Vagina (tissue), 2 donors: ENCODE results near the gene MAGEA2.
"Not testable (repeated sequence)": the region's sequence is repeated elsewhere in the genome, so short reads cannot be mapped to it uniquely, and the experiment has no call there.

Experiments used
- CTCF ChIP-seq, 3 experiments: fragments of 450-650 bp in 2 of 3; fragments of 200-600 bp in 1 of 3; sonication (generic) in 1 of 3; IDR thresholded peaks; one replicate each; pipeline ENCODE4 v1.5.1; 2017 to 2019; ENCODE audit warnings: antibody characterized with exemption in 3 of 3, mild to moderate bottlenecking in 2 of 3, moderate library complexity in 2 of 3
- POLR2A ChIP-seq, 2 donors: fragments of 450-650 bp; IDR thresholded peaks; one replicate each; pipeline ENCODE4 v1.6.1; 2017; ENCODE audit warnings: antibody characterized with exemption in 2 of 2, mild to moderate bottlenecking in 2 of 2, moderate library complexity in 2 of 2

GRCh38 chrX:152754871-152755270, 1.2 kb upstream of the MAGEA2 start:
- TF ChIP-seq POLR2A, CTCF (IDR thresholded peaks at IDR 0.05): not testable (repeated sequence)
